HG03439 (cell line): Measurements from ENCODE around the gene GABPA.

Experiments
- ATAC-seq: cut with Tn5 transposase; IDR thresholded peaks from one replicate; pipeline ENCODE4 v1.9.1; 2021; ENCODE audit warnings: mild to moderate bottlenecking, moderate library complexity; ENCODE audit not compliant: unreplicated experiment

The GABPA gene

GRCh38 chr21:25801217-25802014 is 66.6 kb downstream of the GABPA start:
- peak; percentile 100 for ATAC-seq

- ATAC-seq: no peak
Measured at GRCh38 chr21:25806060-25806459, 71.3 kb downstream of the GABPA start.

- ATAC-seq: no peak
Measured at GRCh38 chr21:25807191-25807590, 72.4 kb downstream of the GABPA start.

- ATAC-seq: no peak
Measured at GRCh38 chr21:25809013-25809412, 74.2 kb downstream of the GABPA start.

- no peak for ATAC-seq
Measured at GRCh38 chr21:25811186-25811585, 76.4 kb downstream of the GABPA start.

- no peak for ATAC-seq
Measured at GRCh38 chr21:25813917-25814316, 79.1 kb downstream of the GABPA start.

GRCh38 chr21:25818121-25818520 is 83.3 kb downstream of the GABPA start:
- no peak for ATAC-seq

- ATAC-seq: no peak
Measured at GRCh38 chr21:25818551-25818950, 83.8 kb downstream of the GABPA start.
